ENCODE results near the gene RAB6C. TPM values are rescaled to one million over a fixed set of nuclear protein-coding genes. Genes with fewer than 3 reads are reported as not detected.
"Not testable (repeated sequence)": the region's sequence is repeated elsewhere in the genome, so short reads cannot be mapped to it uniquely, and the experiment has no call there.

Gene RAB6C
- total RNA-seq, 1 experiment from 2014 or later: 0.13 TPM

DNA sequence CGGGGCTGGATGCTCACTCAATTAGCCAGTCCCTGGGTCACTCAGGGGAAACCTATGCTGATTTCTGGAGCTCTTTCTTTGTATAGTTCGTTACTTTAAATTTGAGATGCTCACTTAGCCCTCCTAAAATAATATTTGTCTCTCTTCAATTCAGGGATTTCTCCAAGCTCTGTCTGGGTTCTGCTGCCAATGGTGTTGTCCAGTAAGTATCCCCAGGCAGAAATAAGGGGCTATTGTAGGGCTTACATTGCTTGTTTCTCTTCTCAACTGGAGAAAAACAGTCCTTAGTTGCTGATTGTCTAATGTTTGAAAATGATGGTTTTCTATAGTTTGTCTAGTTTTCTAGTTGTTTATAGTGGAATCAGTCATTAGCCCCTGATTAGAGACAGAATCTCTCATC is 5.0 kb downstream of the RAB6C start:
- Histone ChIP-seq H3K27me3 (ENCODE audit: control insufficient read depth, insufficient read depth, low read length) (no peaks in the 10 kb centered on the region), H3K9me3 (ENCODE audit: control insufficient read depth, insufficient read depth, low read depth, low read length) (no peaks in the 10 kb centered on the region), H3K4me3 (ENCODE audit: low read depth in 2 of 2, low read length in 2 of 2) (no peak overlapping the region), H3K27ac (ENCODE audit: low read length) (no peak overlapping the region), H3K36me3 (ENCODE audit: control insufficient read depth, insufficient read depth, low read length) (no peaks in the 10 kb centered on the region), H3K4me1 (ENCODE audit: control insufficient read depth, insufficient read depth, low read length) (no peaks in the 10 kb centered on the region)
- TF ChIP-seq POLR2AphosphoS5 (IDR thresholded peaks at IDR 0.05; ENCODE audit: low read depth, low read length): no peak
- TF ChIP-seq, protein P1, sequence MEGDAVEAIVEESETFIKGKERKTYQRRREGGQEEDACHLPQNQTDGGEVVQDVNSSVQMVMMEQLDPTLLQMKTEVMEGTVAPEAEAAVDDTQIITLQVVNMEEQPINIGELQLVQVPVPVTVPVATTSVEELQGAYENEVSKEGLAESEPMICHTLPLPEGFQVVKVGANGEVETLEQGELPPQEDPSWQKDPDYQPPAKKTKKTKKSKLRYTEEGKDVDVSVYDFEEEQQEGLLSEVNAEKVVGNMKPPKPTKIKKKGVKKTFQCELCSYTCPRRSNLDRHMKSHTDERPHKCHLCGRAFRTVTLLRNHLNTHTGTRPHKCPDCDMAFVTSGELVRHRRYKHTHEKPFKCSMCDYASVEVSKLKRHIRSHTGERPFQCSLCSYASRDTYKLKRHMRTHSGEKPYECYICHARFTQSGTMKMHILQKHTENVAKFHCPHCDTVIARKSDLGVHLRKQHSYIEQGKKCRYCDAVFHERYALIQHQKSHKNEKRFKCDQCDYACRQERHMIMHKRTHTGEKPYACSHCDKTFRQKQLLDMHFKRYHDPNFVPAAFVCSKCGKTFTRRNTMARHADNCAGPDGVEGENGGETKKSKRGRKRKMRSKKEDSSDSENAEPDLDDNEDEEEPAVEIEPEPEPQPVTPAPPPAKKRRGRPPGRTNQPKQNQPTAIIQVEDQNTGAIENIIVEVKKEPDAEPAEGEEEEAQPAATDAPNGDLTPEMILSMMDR (IDR thresholded peaks at IDR 0.05): no peak
- TF ChIP-seq, protein P2, sequence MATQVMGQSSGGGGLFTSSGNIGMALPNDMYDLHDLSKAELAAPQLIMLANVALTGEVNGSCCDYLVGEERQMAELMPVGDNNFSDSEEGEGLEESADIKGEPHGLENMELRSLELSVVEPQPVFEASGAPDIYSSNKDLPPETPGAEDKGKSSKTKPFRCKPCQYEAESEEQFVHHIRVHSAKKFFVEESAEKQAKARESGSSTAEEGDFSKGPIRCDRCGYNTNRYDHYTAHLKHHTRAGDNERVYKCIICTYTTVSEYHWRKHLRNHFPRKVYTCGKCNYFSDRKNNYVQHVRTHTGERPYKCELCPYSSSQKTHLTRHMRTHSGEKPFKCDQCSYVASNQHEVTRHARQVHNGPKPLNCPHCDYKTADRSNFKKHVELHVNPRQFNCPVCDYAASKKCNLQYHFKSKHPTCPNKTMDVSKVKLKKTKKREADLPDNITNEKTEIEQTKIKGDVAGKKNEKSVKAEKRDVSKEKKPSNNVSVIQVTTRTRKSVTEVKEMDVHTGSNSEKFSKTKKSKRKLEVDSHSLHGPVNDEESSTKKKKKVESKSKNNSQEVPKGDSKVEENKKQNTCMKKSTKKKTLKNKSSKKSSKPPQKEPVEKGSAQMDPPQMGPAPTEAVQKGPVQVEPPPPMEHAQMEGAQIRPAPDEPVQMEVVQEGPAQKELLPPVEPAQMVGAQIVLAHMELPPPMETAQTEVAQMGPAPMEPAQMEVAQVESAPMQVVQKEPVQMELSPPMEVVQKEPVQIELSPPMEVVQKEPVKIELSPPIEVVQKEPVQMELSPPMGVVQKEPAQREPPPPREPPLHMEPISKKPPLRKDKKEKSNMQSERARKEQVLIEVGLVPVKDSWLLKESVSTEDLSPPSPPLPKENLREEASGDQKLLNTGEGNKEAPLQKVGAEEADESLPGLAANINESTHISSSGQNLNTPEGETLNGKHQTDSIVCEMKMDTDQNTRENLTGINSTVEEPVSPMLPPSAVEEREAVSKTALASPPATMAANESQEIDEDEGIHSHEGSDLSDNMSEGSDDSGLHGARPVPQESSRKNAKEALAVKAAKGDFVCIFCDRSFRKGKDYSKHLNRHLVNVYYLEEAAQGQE (IDR thresholded peaks at IDR 0.05; ENCODE audit: insufficient read depth in 1 of 2, low read depth in 2 of 2, low read length in 1 of 2): no peak
- TF ChIP-seq SIN3A (IDR thresholded peaks at IDR 0.05; ENCODE audit: borderline replicate concordance, insufficient read depth, low read depth, low read length): no peak
- TF ChIP-seq TCF7L2 (IDR thresholded peaks at IDR 0.05; ENCODE audit: low read depth, low read length): no peak
- intact Hi-C loops (cut with micrococcal nuclease; ENCODE audit: unreplicated experiment): no loop called here
- CTCF ChIA-PET: interaction anchor here (0.7 kb wide), 1 partner anchor 25 kb away, joined by 3 read pairs; no protein-coding TSS in a partner anchor
- no TSS peak for BruUV-seq (replicated peaks)
- in situ Hi-C loops (cut with HindIII; ENCODE audit: low pct_unique_long_range_greater_than_20kb, low sequenced_read_pairs): no loop called here
- DNase-seq (ENCODE audit: low read depth, low spot score) (no peak), ATAC-seq (no peak)
- POLR2A ChIA-PET: no interaction called here

- H3K36me3 ChIP-seq (ENCODE audit: control insufficient read depth, insufficient read depth, low read length); in situ Hi-C loops (cut with HindIII; ENCODE audit: low pct_unique_long_range_greater_than_20kb, low sequenced_read_pairs); DNase-seq (ENCODE audit: low read depth, low spot score); CTCF ChIA-PET; H3K9me3 ChIP-seq (ENCODE audit: control insufficient read depth, insufficient read depth, low read depth, low read length); H3K4me1 ChIP-seq (ENCODE audit: control insufficient read depth, insufficient read depth, low read length); H3K4me3 ChIP-seq (ENCODE audit: low read depth in 2 of 2, low read length in 2 of 2); intact Hi-C loops (cut with micrococcal nuclease; ENCODE audit: unreplicated experiment); POLR2A ChIA-PET; ATAC-seq; H3K27ac ChIP-seq (ENCODE audit: low read length); BruUV-seq (replicated peaks); H3K27me3 ChIP-seq (ENCODE audit: control insufficient read depth, insufficient read depth, low read length): not testable (repeated sequence)
These were observed 13.0 kb downstream of the RAB6C start for GRCh38 chr2:129992415-129993006.

GRCh38 chr2:129993151-129993550 is 13.7 kb downstream of the RAB6C start:
- in situ Hi-C loops (cut with HindIII; ENCODE audit: low pct_unique_long_range_greater_than_20kb, low sequenced_read_pairs): not testable (repeated sequence)

GRCh38 chr2:129996657-129997237 is 17.3 kb downstream of the RAB6C start:
- CTCF ChIA-PET; POLR2A ChIA-PET; intact Hi-C loops (cut with micrococcal nuclease; ENCODE audit: unreplicated experiment); H3K27me3 ChIP-seq (ENCODE audit: control insufficient read depth, insufficient read depth, low read length); H3K4me1 ChIP-seq (ENCODE audit: control insufficient read depth, insufficient read depth, low read length); H3K9me3 ChIP-seq (ENCODE audit: control insufficient read depth, insufficient read depth, low read depth, low read length); H3K4me3 ChIP-seq (ENCODE audit: low read depth in 2 of 2, low read length in 2 of 2); in situ Hi-C loops (cut with HindIII; ENCODE audit: low pct_unique_long_range_greater_than_20kb, low sequenced_read_pairs); BruUV-seq (replicated peaks); DNase-seq (ENCODE audit: low read depth, low spot score); H3K27ac ChIP-seq (ENCODE audit: low read length); H3K36me3 ChIP-seq (ENCODE audit: control insufficient read depth, insufficient read depth, low read length); ATAC-seq: not testable (repeated sequence)

More at GRCh38 chr2:129993151-129993550, 13.7 kb downstream of the RAB6C start:
- H3K4me1 ChIP-seq (ENCODE audit: control insufficient read depth, insufficient read depth, low read length); CTCF ChIA-PET; ATAC-seq; BruUV-seq (replicated peaks); DNase-seq (ENCODE audit: low read depth, low spot score); POLR2A ChIA-PET; H3K36me3 ChIP-seq (ENCODE audit: control insufficient read depth, insufficient read depth, low read length); H3K9me3 ChIP-seq (ENCODE audit: control insufficient read depth, insufficient read depth, low read depth, low read length); H3K27me3 ChIP-seq (ENCODE audit: control insufficient read depth, insufficient read depth, low read length); intact Hi-C loops (cut with micrococcal nuclease; ENCODE audit: unreplicated experiment); H3K27ac ChIP-seq (ENCODE audit: low read length); H3K4me3 ChIP-seq (ENCODE audit: low read depth in 2 of 2, low read length in 2 of 2): not testable (repeated sequence)

DNA sequence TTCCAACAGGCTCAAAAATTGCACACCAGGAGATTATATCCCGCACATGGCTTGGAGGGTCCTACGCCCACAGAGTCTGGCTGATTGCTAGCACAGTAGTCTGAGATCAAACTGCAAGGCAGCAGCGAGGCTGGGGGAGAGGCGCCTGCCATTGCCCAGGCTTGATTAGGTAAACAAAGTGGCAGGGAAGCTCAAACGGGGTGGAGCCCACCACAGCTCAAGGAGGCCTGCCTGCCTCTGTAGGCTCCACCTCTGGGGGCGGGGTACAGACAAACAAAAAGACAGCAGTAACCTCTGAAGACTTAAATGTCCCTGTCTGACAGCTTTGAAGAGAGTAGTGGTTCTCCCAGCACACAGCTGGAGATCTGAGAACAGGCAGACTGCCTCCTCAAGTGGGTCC is 19.3 kb downstream of the RAB6C start:
- DNase-seq (ENCODE audit: low read depth, low spot score); H3K4me3 ChIP-seq (ENCODE audit: low read depth in 2 of 2, low read length in 2 of 2); H3K9me3 ChIP-seq (ENCODE audit: control insufficient read depth, insufficient read depth, low read depth, low read length); H3K4me1 ChIP-seq (ENCODE audit: control insufficient read depth, insufficient read depth, low read length); in situ Hi-C loops (cut with HindIII; ENCODE audit: low pct_unique_long_range_greater_than_20kb, low sequenced_read_pairs); BruUV-seq (replicated peaks); intact Hi-C loops (cut with micrococcal nuclease; ENCODE audit: unreplicated experiment); POLR2A ChIA-PET; ATAC-seq; CTCF ChIA-PET; H3K27me3 ChIP-seq (ENCODE audit: control insufficient read depth, insufficient read depth, low read length); H3K27ac ChIP-seq (ENCODE audit: low read length); H3K36me3 ChIP-seq (ENCODE audit: control insufficient read depth, insufficient read depth, low read length): not testable (repeated sequence)

All from Panc1 (cell line).